T-cell (primary cell): ENCODE measurements around the gene CCR8. TPM values are rescaled to one million over a fixed set of nuclear protein-coding genes. Genes with fewer than 3 reads are reported as not detected.

Experiments
- ATAC-seq, 4 experiments: fragments of 200-7000 bp in 3 of 4; fragments of 150-1000 bp in 1 of 4; cut with Tn5 transposase; replicated peaks in 1 of 4; 1 replicate in 3 of 4; 2 replicates in 1 of 4; pipeline ENCODE4 v1.10.0; 2021; ENCODE audit warnings: moderate library complexity in 3 of 4, mild to moderate bottlenecking in 2 of 4, moderate number of reproducible peaks in 1 of 4
- CTCF ChIA-PET, 2 donors: fragments of 300-600 bp; sonication (Branson Sonifier 250); formaldehyde crosslinking; loops; one replicate each; lab custom pipeline; 2022; ENCODE audit warnings: antibody characterized with exemption in 2 of 2; lab: Charles Lee
- POLR2A ChIA-PET, 2 donors: fragments of 300-600 bp; sonication (Branson Sonifier 250); formaldehyde crosslinking; loops; one replicate each; lab custom pipeline; 2022; ENCODE audit warnings: antibody characterized with exemption in 2 of 2; lab: Charles Lee
- DNase-seq, 35 experiments: peaks; one replicate each; pipeline versions ENCODE4 v3.0.0 to v3.0.0-alpha.2; 2013 to 2023
- H3K27ac ChIP-seq: one replicate; pipeline ENCODE4 v1.5.1; 2013; ENCODE audit warnings: low read length
- H3K27me3 ChIP-seq, 2 experiments: replicated peaks in 1 of 2; 1 replicate in 1 of 2; 2 replicates in 1 of 2; pipeline versions ENCODE4 v1.6.1 to v1.7.0; 2013; ENCODE audit warnings: low read length in 1 of 2, mixed read lengths in 1 of 2; ENCODE audit not compliant: control insufficient read depth in 2 of 2, insufficient read depth in 2 of 2; ENCODE audit errors: extremely low read depth in 1 of 2
- H3K36me3 ChIP-seq, 2 donors: 1 replicate in 1 of 2; 2 replicates in 1 of 2; pipeline versions ENCODE4 v1.6.1 to v1.7.0; 2013; ENCODE audit warnings: low read length in 1 of 2; ENCODE audit not compliant: control insufficient read depth in 2 of 2, insufficient read depth in 1 of 2; ENCODE audit errors: extremely low read depth in 1 of 2
- H3K4me1 ChIP-seq, 2 experiments: 1 replicate in 1 of 2; 2 replicates in 1 of 2; pipeline versions ENCODE4 v1.6.1 to v1.7.0; 2013; ENCODE audit warnings: low read length in 2 of 2, mixed read lengths in 1 of 2; ENCODE audit not compliant: insufficient read depth in 2 of 2, control insufficient read depth in 1 of 2; ENCODE audit errors: extremely low read depth in 1 of 2
- H3K4me3 ChIP-seq, 2 donors: 1 replicate in 1 of 2; 2 replicates in 1 of 2; pipeline versions ENCODE4 v1.5.1 to v1.7.0; 2013; ENCODE audit warnings: mild to moderate bottlenecking in 2 of 2, low read length in 1 of 2, moderate library complexity in 1 of 2; ENCODE audit not compliant: control insufficient read depth in 1 of 2; ENCODE audit errors: extremely low read depth in 1 of 2
- H3K9me3 ChIP-seq: 2 replicates; pipeline ENCODE4 v1.7.0; 2013
- H3K27ac Mint-ChIP-seq, 2 donors: one replicate each; pipeline ENCODE4 v1.8.0; 2020 to 2021; ENCODE audit warnings: mild to moderate bottlenecking in 2 of 2, mixed read lengths in 2 of 2
- H3K27me3 Mint-ChIP-seq, 2 donors: one replicate each; pipeline ENCODE4 v1.8.0; 2021 to 2022; ENCODE audit warnings: mixed read lengths in 2 of 2
- H3K36me3 Mint-ChIP-seq: one replicate; pipeline ENCODE4 v1.8.0; 2021; ENCODE audit warnings: mixed read lengths
- H3K4me1 Mint-ChIP-seq, 3 donors: one replicate each; pipeline ENCODE4 v1.8.0; 2020 to 2022; ENCODE audit warnings: mixed read lengths in 3 of 3, mild to moderate bottlenecking in 1 of 3
- H3K4me3 Mint-ChIP-seq, 3 donors: one replicate each; pipeline ENCODE4 v1.8.0; 2020 to 2022; ENCODE audit warnings: mild to moderate bottlenecking in 3 of 3, mixed read lengths in 3 of 3, moderate library complexity in 3 of 3
- H3K9me3 Mint-ChIP-seq, 3 donors: one replicate each; pipeline ENCODE4 v1.8.0; 2020 to 2022; ENCODE audit warnings: mixed read lengths in 3 of 3
- WGBS: methylation state at CpG from one replicate; pipeline ENCODE4 v1.1.5; 2013; ENCODE audit warnings: missing lambda C conversion rate; ENCODE audit not compliant: insufficient coverage; 5-methylcytosine and 5-hydroxymethylcytosine counted together
- total RNA-seq, 35 experiments: library from RNA in 6 of 35; stranded (reverse) in 6 of 35; fragments of 120-200 nt in 1 of 35; gene quantifications; one replicate each; pipeline versions ENCODE4 v1.2.1 to v1.2.4 and lab custom pipeline; 2013 to 2026

Gene CCR8
- total RNA-seq, 5 donors from 2014 or later (not counting 1 experiment from before 2014, with no cell fraction given), result 1.9 to 6.7 (median 2.8) TPM

GRCh38 chr3:39284457-39284881, 45.0 kb upstream of the CCR8 start:
- DNase-seq (no peak), ATAC-seq (no peak)
- no peaks in the 10 kb centered on the region for H3K9me3 Mint-ChIP-seq
- H3K27ac Mint-ChIP-seq, result no peak overlapping the region
- H3K4me3 Mint-ChIP-seq, result peak overlapping the region in 1 of 3 donors; percentile 12
- no peaks in the 10 kb centered on the region for H3K27me3 ChIP-seq
- POLR2A ChIA-PET, result no interaction called here
- 81% methylated on average over 2 of the region's 5 CpGs for WGBS
- H3K27ac ChIP-seq, result no peak overlapping the region
- no peaks in the 10 kb centered on the region for H3K36me3 Mint-ChIP-seq
- H3K9me3 ChIP-seq, result no peaks in the 10 kb centered on the region
- peaks cover 17 to 40% (median 20%) of the 10 kb centered on the region in 3 donors for H3K4me1 Mint-ChIP-seq
- CTCF ChIA-PET, result no interaction called here
- H3K27me3 Mint-ChIP-seq, result no peaks in the 10 kb centered on the region
- no peak overlapping the region for H3K4me3 ChIP-seq
- no peaks in the 10 kb centered on the region for H3K36me3 ChIP-seq
- H3K4me1 ChIP-seq, result peaks cover 0 to 49% of the 10 kb centered on the region in 2 experiments

GRCh38 chr3:39285332-39285731, 44.2 kb upstream of the CCR8 start:
- no peaks in the 10 kb centered on the region for H3K9me3 Mint-ChIP-seq
- ATAC-seq (no peak), DNase-seq (no peak)
- ChIA-PET POLR2A (interaction anchor here in 1 of 2 donors (0.5 kb wide), 1 partner anchor 11 kb away, joined by 4 read pairs; no protein-coding TSS in a partner anchor), CTCF (interaction anchor here (0.5 to 1.4 kb wide), 6 partner anchors 92 to 167 kb away, joined by 3 to 6 read pairs (median 4); no protein-coding TSS in a partner anchor)
- no peaks in the 10 kb centered on the region for H3K36me3 ChIP-seq
- H3K27ac Mint-ChIP-seq, result no peak overlapping the region
- H3K27me3 Mint-ChIP-seq, result no peaks in the 10 kb centered on the region
- H3K4me1 ChIP-seq, result peaks cover 0 to 43% of the 10 kb centered on the region in 2 experiments
- no peaks in the 10 kb centered on the region for H3K36me3 Mint-ChIP-seq
- no peak overlapping the region for H3K27ac ChIP-seq
- no peak overlapping the region for H3K4me3 ChIP-seq
- no peak overlapping the region for H3K4me3 Mint-ChIP-seq
- no peaks in the 10 kb centered on the region for H3K27me3 ChIP-seq
- no peaks in the 10 kb centered on the region for H3K9me3 ChIP-seq
- peaks cover 17 to 45% (median 20%) of the 10 kb centered on the region in 3 donors for H3K4me1 Mint-ChIP-seq

DNA sequence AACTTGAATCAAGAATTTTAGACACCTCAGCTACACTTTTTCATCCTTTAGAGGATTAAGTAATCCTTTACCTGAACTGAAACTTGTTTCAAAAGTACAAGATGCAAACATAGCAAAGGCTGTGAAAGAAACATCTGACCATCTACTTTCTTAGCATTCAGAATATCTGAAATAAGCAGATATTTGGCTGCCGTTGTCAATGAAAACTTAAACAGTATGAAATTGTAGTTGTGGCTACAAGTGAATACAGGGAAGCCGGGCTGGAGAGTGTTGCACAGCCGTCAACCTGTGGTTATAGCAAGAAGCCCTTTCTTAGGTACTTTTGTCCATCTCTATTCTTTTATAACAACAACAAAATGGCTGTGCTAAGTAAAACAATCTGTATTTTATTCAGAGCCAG, 42.7 kb upstream of the CCR8 start:
- Mint-ChIP-seq H3K27me3 (no peaks in the 10 kb centered on the region), H3K4me3 (no peak overlapping the region), H3K36me3 (no peaks in the 10 kb centered on the region), H3K9me3 (no peaks in the 10 kb centered on the region), H3K27ac (no peak overlapping the region), H3K4me1 (peaks cover 15 to 40% (median 20%) of the 10 kb centered on the region in 3 donors)
- no CpG with 5 or more reads among the region's 3 CpGs for WGBS
- Histone ChIP-seq H3K4me3 (no peak overlapping the region), H3K27me3 (no peaks in the 10 kb centered on the region), H3K4me1 (peaks cover 0 to 29% of the 10 kb centered on the region in 2 experiments), H3K36me3 (no peaks in the 10 kb centered on the region), H3K9me3 (no peaks in the 10 kb centered on the region), H3K27ac (no peak overlapping the region)
- POLR2A ChIA-PET, result no interaction called here
- ATAC-seq (no peak), DNase-seq (no peak)
- CTCF ChIA-PET, result interaction anchor here (0.7 to 3.5 kb wide), 7 partner anchors 15 to 160 kb away, joined by 3 to 82 read pairs (median 4); partner anchors contain the start of gene XIRP1 (in 1 of the 2)

DNA sequence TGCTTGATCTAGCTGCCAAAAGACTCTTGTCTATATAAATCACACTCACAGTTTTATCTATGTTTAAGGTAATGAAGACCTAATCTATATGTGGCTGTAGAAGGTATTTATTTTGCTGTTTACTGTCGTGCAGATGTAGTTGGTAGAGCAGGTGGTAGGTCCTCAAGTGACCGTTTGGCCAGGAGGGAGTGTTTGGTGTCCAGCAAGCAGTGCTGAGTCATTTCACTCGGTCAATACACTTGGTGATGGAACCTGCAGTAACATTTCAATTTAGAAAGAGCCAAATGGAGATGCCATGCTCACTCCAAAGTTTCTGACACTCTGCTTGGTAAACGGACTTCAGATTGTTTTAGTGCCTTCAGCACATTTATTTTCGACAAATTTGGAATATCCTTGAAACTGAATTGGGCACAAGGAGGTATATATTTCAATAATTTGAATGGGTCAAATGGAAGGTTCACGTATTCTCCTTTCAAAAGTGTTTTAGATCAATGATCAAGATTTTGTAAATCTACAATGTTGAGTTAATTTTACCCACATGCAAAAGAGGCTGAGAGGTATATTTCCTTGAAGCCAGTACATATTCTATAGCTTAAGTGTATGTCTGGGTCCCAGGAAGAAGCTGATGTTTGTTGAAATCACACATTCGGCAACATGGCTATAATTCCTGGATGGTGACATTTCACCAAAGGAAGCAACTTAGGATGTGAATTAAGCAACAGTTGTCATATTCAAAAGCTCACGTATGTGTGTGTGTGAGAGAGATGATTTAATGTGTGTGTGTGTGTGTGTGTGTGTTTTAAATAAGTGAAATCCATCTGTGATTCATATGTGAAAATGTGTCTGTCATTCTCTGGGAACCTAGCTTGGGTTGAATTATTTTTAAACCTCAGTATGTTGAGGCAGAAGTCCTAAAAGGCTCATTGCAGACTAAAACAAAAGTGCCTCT, 42.0 kb upstream of the CCR8 start:
- DNase-seq (no peak), ATAC-seq (no peak)

GRCh38 chr3:39288300-39288808, 41.2 kb upstream of the CCR8 start:
- H3K9me3 ChIP-seq, result no peaks in the 10 kb centered on the region
- no peaks in the 10 kb centered on the region for H3K27me3 Mint-ChIP-seq
- POLR2A ChIA-PET, result interaction anchor here in 1 of 2 donors (0.6 kb wide), 3 partner anchors 10 to 116 kb away, joined by 4 to 14 read pairs (median 5); no protein-coding TSS in a partner anchor
- peaks cover 0 to 20% of the 10 kb centered on the region in 2 experiments for H3K4me1 ChIP-seq
- CTCF ChIA-PET, result interaction anchor here (0.5 to 3.8 kb wide), 57 partner anchors 8 to 1331 kb away, joined by 3 to 82 read pairs (median 4); partner anchors contain the start of genes GORASP1 (in 2 of the 2), TTC21A (in 2 of the 2), XIRP1 (in 2 of the 2) and CX3CR1 (in 1 of the 2)
- 8% methylated on average over 2 of the region's 3 CpGs for WGBS
- H3K36me3 Mint-ChIP-seq, result no peaks in the 10 kb centered on the region
- DNase-seq (peak; percentile 51 to 89 (median 73)), ATAC-seq (peak; percentile 88 to 96 (median 90))
- H3K4me1 Mint-ChIP-seq, result peaks cover 23 to 35% (median 25%) of the 10 kb centered on the region in 3 donors
- peak overlapping the region; percentile 6 for H3K27ac ChIP-seq
- no peak overlapping the region for H3K4me3 ChIP-seq
- no peaks in the 10 kb centered on the region for H3K27me3 ChIP-seq
- H3K9me3 Mint-ChIP-seq, result no peaks in the 10 kb centered on the region
- H3K4me3 Mint-ChIP-seq, result no peak overlapping the region
- peak overlapping the region; percentile 50 for H3K27ac Mint-ChIP-seq
- no peaks in the 10 kb centered on the region for H3K36me3 ChIP-seq

More for the DNA sequence above, 42.0 kb upstream of the CCR8 start:
- no peak overlapping the region for H3K27ac Mint-ChIP-seq
- 89% methylated on average over 5 of the region's 8 CpGs for WGBS
- no peaks in the 10 kb centered on the region for H3K9me3 Mint-ChIP-seq
- Histone ChIP-seq H3K27ac (no peak overlapping the region), H3K36me3 (no peaks in the 10 kb centered on the region), H3K4me3 (no peak overlapping the region), H3K9me3 (no peaks in the 10 kb centered on the region), H3K4me1 (peaks cover 0 to 26% of the 10 kb centered on the region in 2 experiments), H3K27me3 (no peaks in the 10 kb centered on the region)
- ChIA-PET CTCF (interaction anchor here (0.5 to 3.8 kb wide), 58 partner anchors 8 to 1330 kb away, joined by 3 to 82 read pairs (median 4); partner anchors contain the start of genes GORASP1 (in 2 of the 2), TTC21A (in 2 of the 2), XIRP1 (in 2 of the 2) and CX3CR1 (in 1 of the 2)), POLR2A (interaction anchor here in 1 of 2 donors (0.6 kb wide), 1 partner anchor 9 kb away, joined by 14 read pairs; no protein-coding TSS in a partner anchor)
- peaks cover 18 to 37% (median 25%) of the 10 kb centered on the region in 3 donors for H3K4me1 Mint-ChIP-seq
- H3K27me3 Mint-ChIP-seq, result no peaks in the 10 kb centered on the region
- H3K4me3 Mint-ChIP-seq, result no peak overlapping the region
- H3K36me3 Mint-ChIP-seq, result no peaks in the 10 kb centered on the region
